ENCODE data around the gene PRKCB.
A peak's percentile ranks its signal among the peaks of the same experiment; 100 is the strongest.
"Not testable (repeated sequence)": the region's sequence is repeated elsewhere in the genome, so short reads cannot be mapped to it uniquely, and the experiment has no call there.

Gene PRKCB

GRCh38 chr16:23927796-23928195 lies 92.0 kb downstream of the PRKCB start:
- in situ Hi-C loops (cut with MboI; ENCODE audit: low pct_unique_long_range_greater_than_20kb, low sequenced_read_pairs): no loop called here
- DNase-seq: no peak

DNA sequence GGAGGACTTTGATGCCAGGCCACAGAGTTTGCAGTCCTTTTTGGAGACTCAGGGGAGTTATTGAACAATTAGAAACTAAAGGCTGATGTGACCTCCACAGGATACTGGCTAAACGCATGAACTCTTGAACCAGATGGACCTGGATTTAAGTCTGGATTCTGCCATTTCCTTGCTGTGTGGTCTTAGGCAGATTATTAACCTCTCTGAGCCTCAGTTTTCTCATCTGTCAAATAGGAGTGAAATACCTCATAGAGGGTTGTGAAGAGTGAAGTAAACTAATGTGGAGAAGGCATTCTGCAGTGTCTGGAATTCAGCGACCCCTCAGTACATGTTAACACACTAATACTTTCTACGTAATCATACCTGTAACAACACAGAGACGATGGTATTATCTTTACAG lies 93.5 kb downstream of the PRKCB start:
- DNase-seq: no peak
- in situ Hi-C loops (cut with MboI; ENCODE audit: low pct_unique_long_range_greater_than_20kb, low sequenced_read_pairs): no loop called here

- in situ Hi-C loops (cut with MboI; ENCODE audit: low pct_unique_long_range_greater_than_20kb, low sequenced_read_pairs): no loop called here
Measured at GRCh38 chr16:23929856-23930255, 94.1 kb downstream of the PRKCB start.

DNA sequence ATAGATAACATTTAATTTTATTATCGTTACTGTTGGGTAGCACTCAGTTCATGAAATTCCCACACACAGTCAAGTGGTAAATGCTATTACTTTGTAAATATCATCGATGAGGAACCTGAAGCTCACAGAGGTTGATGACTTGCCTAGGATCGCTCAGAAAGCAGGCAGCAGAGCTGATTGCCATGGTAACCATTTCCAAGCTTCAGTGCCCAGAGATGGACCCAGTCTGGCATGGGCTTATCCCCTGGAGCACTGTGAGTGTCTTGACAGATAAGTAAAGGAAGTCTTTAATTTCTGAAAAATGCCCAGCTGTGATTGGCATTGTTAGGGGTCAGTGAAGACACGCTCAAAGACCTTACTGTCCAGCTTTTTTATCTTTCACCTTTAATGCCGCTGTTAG lies 95.0 kb downstream of the PRKCB start:
- no peak for DNase-seq
- in situ Hi-C loops (cut with MboI; ENCODE audit: low pct_unique_long_range_greater_than_20kb, low sequenced_read_pairs): no loop called here

More at GRCh38 chr16:23929856-23930255, 94.1 kb downstream of the PRKCB start:
- DNase-seq: no peak

GRCh38 chr16:23931199-23931598 lies 95.4 kb downstream of the PRKCB start:
- no peak for DNase-seq
- in situ Hi-C loops (cut with MboI; ENCODE audit: low pct_unique_long_range_greater_than_20kb, low sequenced_read_pairs): no loop called here

DNA sequence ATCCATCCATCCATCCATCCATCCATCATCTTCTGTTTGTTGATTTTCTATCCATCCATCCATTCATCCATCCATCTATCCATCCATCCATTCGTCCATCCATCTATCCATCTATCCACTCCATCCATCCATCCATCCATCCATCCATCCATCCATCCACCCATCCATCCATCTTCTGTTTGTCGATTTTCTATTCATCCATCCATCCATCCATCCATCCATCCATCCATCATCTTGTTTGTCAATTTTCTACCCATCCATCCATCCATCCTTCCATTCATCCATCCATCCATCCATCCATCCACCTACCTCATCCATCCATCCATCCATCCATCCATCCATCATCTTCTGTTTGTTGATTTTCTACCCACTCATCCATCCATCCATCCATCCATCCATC lies 97.9 kb downstream of the PRKCB start:
- in situ Hi-C loops (cut with MboI; ENCODE audit: low pct_unique_long_range_greater_than_20kb, low sequenced_read_pairs): not testable (repeated sequence)

GRCh38 chr16:23934610-23935236 lies 98.9 kb downstream of the PRKCB start:
- peak; percentile 32 for DNase-seq
- in situ Hi-C loops (cut with MboI; ENCODE audit: low pct_unique_long_range_greater_than_20kb, low sequenced_read_pairs): no loop called here

More for the DNA sequence above, 97.9 kb downstream of the PRKCB start:
- not testable (repeated sequence) for DNase-seq

DNA sequence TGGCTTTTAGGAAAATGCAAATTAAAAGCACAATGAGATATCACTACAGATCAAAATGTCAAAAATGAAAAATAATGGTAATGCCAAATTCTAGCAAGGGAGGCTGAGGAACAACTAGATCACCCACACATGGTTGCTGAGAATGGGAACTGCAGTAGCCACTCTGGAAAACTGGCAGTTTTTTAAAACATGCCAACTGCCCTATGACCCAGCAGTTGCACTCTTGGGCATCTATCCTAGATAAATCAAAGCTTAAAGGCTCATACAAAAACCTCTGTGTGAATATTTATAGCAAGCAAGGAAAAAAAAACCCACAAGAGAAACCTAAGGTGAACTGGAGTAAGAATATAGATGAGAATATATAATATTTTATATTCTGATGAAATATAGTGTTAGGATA lies 104.3 kb downstream of the PRKCB start:
- in situ Hi-C loops (cut with MboI; ENCODE audit: low pct_unique_long_range_greater_than_20kb, low sequenced_read_pairs): no loop called here
- no peak for DNase-seq

DNA sequence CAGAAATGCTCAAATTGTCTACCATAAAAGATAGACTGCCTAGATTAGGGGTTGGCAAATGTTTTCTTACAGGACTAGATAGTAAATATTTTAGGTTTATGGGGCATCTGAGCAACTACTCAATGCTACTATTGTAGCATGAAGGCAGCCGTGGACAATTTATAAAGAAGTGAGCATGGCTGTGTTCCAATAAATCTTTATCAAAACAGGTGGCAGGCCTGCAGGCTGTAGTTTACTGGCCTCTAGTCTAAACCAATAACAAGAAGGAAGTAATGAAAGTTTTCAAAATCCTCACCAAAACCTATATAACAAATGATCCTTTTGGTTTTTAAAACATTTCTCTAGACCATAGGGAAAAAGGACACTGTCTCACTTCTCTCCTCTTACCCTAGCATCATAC lies 105.2 kb downstream of the PRKCB start:
- in situ Hi-C loops (cut with MboI; ENCODE audit: low pct_unique_long_range_greater_than_20kb, low sequenced_read_pairs): no loop called here
- DNase-seq: no peak

GRCh38 chr16:23941963-23942564 lies 106.3 kb downstream of the PRKCB start:
- DNase-seq: peak; percentile 32
- in situ Hi-C loops (cut with MboI; ENCODE audit: low pct_unique_long_range_greater_than_20kb, low sequenced_read_pairs): no loop called here

DNA sequence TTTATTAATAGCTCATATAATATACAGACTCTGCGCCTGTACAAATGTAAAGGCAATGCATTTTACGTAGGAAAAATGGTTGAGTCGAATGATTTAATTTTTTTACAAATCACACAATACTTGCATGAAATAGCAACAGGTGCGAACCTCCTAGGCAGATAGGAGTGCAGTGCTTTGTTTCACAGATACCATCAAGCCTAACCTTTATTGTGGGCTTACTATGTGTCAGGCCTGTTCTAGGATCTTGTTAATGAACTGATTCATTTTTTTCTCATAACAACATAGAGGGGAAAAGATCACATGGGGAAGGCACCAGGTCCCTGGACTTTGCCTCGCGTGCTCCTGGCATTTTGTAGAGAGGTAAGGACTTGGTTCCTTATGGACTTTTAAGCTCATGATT lies 107.8 kb downstream of the PRKCB start:
- in situ Hi-C loops (cut with MboI; ENCODE audit: low pct_unique_long_range_greater_than_20kb, low sequenced_read_pairs): no loop called here

GRCh38 chr16:23944381-23944780 lies 108.6 kb downstream of the PRKCB start:
- DNase-seq: no peak
- in situ Hi-C loops (cut with MboI; ENCODE audit: low pct_unique_long_range_greater_than_20kb, low sequenced_read_pairs): no loop called here

More for the DNA sequence above, 107.8 kb downstream of the PRKCB start:
- DNase-seq: no peak

- in situ Hi-C loops (cut with MboI; ENCODE audit: low pct_unique_long_range_greater_than_20kb, low sequenced_read_pairs): no loop called here
- DNase-seq: no peak
Measured at GRCh38 chr16:23945243-23945642, 109.5 kb downstream of the PRKCB start.

DNA sequence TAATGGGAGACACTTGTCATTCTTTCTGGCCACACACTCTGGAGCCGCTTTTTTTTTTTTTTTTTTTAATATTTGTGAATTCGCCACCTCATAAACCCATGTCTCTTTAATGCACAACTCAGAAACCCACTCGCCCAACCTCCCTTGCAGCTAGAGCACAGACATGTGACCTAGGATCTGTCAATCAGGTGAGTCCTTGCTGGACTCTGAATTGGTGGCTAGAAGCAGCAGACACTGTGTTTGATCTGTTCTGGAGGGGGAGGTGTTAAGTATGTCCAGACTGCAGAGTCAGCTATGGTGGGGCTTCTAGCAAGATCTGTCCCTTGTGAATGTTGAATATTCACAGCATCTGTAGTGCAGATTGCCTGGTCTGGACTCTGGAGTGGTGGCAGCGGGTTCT lies 112.1 kb downstream of the PRKCB start:
- DNase-seq: no peak
- in situ Hi-C loops (cut with MboI; ENCODE audit: low pct_unique_long_range_greater_than_20kb, low sequenced_read_pairs): no loop called here

GRCh38 chr16:23948949-23949411 lies 113.2 kb downstream of the PRKCB start:
- DNase-seq: no peak
- in situ Hi-C loops (cut with MboI; ENCODE audit: low pct_unique_long_range_greater_than_20kb, low sequenced_read_pairs): no loop called here

DNA sequence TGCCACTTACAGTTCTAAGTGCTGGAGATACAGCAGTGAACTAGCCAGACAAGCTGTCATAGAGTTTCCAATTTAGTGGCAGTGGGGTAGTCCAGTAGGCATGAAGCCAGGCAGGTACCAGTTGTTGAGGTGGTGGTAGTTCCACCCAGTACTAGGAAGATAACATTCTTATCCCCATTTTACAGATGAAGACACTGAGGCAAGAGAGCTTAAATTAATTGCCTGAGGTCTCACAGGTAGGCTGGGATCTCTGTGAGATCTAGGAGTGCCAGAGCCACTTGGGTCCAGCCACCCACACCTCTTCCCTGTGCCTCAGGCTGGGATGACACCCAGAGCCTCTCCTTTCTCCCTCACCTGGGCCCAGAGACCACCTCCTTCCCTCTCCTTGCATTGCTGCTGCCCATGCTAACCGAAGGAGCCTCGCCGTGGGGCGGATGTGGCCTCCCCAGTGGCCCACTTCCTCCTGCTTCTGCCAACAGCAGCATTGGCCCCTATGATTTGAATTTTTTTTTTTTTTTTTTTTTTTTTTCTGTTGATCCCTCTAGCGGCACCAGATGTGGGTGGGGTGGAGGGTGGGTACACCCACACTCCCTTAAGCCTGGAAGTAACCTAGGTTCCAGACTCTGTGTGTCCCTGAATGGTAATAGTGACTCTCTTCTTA lies 114.0 kb downstream of the PRKCB start:
- DNase-seq: peak; percentile 84
- in situ Hi-C loops (cut with MboI; ENCODE audit: low pct_unique_long_range_greater_than_20kb, low sequenced_read_pairs): no loop called here

DNA sequence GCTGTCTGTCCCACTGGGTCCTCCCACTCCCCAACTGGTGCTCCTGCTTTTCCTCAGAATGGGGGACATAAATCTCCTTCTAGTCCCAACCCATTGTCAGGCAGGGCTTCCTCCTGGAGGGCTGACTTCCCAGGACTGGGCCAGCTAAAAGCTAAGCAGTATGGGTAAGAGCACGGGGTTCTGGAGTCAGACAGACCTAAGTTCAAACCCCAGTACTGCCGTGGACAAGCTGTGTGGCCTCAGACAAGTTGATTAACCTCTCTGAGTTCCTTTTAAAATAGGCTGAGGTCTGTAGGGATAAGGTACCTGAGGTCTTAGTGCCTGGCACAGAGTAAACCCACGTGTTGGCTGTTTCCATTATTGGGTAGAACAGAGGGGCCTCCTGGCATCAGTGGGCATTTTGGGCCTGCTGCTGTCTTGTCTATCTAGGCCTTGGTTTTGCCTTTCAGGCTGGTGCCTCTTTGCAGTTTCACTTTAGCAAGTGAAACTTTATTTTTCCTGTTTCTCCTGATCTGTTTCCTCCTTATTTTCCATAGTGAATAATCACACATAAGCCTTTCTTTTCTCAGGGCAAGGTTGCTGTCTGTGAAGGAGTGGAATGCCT lies 114.6 kb downstream of the PRKCB start:
- no peak for DNase-seq
- in situ Hi-C loops (cut with MboI; ENCODE audit: low pct_unique_long_range_greater_than_20kb, low sequenced_read_pairs): no loop called here

DNA sequence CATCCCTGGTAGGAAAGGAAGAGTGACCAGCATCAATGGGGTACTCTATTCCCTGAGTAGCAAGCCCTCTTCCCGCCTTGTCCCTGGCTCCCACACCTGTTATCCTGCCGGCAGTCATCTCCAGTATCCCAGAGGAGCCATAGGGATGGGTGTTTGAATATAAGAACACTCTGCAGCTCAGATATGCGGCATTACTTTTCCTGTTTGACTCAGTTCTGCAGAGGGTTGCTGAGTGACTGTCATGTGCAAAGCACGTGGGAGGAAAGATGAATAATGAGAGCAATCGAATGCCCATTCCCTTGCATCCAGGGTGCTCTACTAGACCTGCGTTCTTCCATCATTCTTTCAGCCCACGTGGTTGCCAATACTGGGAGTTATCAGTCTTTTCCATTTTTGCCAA lies 115.1 kb downstream of the PRKCB start:
- DNase-seq: no peak
- in situ Hi-C loops (cut with MboI; ENCODE audit: low pct_unique_long_range_greater_than_20kb, low sequenced_read_pairs): no loop called here

DNA sequence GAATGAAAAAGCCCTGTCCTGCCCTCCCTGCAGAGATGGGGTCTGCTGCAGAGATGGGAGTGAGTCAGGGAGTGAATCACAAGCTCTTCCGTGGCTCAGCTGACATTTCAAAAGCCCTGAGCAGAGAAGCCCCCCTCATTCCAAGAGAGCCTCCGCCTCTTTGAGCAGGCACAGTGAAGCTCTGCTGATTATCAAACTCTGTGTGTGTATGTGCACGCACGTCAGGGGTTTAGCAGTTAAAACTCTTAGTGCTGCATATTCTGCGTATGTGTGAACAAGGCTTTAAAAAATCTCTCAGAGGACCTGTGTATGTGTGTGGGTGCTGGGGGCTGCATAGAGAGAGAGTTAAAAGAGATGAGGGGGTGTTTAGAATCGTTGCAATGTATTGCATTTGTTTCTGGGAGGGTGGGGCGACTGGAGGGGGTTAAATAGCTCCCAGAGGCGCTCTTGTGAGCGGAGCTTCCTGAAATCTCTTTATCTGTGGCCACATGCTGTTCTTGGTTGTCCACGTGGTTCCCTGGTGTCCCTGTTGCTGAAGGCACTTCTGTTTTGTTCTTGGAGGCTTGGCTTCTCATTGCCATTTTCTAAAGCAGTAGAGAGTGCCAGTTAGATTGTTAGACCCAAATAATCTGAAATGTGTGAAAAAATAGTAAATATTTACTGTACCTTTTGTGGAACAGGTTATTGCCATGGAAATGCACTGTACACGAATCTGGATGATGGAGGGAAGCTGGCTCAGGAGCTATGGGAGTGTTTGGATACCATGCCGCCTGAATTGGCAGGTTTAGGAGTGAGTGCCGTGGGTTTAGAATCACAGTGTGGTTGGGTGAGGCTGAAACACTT lies 116.6 kb downstream of the PRKCB start:
- peak; percentile 90 for DNase-seq
- in situ Hi-C loops (cut with MboI; ENCODE audit: low pct_unique_long_range_greater_than_20kb, low sequenced_read_pairs): no loop called here
